WTC11 (cell line): Measurements from ENCODE around the gene RSRC1. TPM values are rescaled to one million over a fixed set of nuclear protein-coding genes. Genes with fewer than 3 reads are reported as not detected.

Experiments
- ATAC-seq: fragments of 200-7000 bp; cut with Tn5 transposase; 2 replicates; pipeline ENCODE4 v1.10.0; 2021; ENCODE audit warnings: mild to moderate bottlenecking, moderate library complexity
- CTCF ChIA-PET: fragments of 300-600 bp; sonication (Branson Sonifier 250); formaldehyde crosslinking; loops from one replicate; lab custom pipeline; 2021; ENCODE audit warnings: antibody characterized with exemption; lab: Charles Lee
- POLR2A ChIA-PET: fragments of 350-600 bp; sonication (Branson Sonifier 250); formaldehyde crosslinking; loops from one replicate; lab custom pipeline; 2021; ENCODE audit warnings: antibody characterized with exemption; lab: Charles Lee
- DNase-seq: peaks from one replicate; pipeline ENCODE4 v3.0.0; 2021; ENCODE audit warnings: low spot score
- H3K27ac Mint-ChIP-seq: 2 replicates; pipeline ENCODE4 v1.8.0; 2021; ENCODE audit warnings: mixed read lengths
- H3K27me3 Mint-ChIP-seq: 2 replicates; pipeline ENCODE4 v1.8.0; 2021; ENCODE audit warnings: low read depth, mild to moderate bottlenecking, moderate library complexity, mixed read lengths
- H3K36me3 Mint-ChIP-seq: 2 replicates; pipeline ENCODE4 v1.8.0; 2021; ENCODE audit warnings: mixed read lengths
- H3K4me1 Mint-ChIP-seq: 2 replicates; pipeline ENCODE4 v1.8.0; 2022; ENCODE audit warnings: mixed read lengths
- H3K4me3 Mint-ChIP-seq: 2 replicates; pipeline ENCODE4 v1.8.0; 2021; ENCODE audit warnings: mild to moderate bottlenecking, moderate library complexity, mixed read lengths
- H3K9me3 Mint-ChIP-seq: 2 replicates; pipeline ENCODE4 v1.8.0; 2021; ENCODE audit warnings: mixed read lengths
- AR ChIP-seq: fragments of 250-450 bp; sonication (Bioruptor Pico); IDR thresholded peaks from 2 replicates; pipeline ENCODE4 v1.9.0; 2021; ENCODE audit warnings: mild to moderate bottlenecking
- ATF6 ChIP-seq: sonication (generic); formaldehyde crosslinking; IDR thresholded peaks from 2 replicates; pipeline ENCODE4 v1.8.1; 2023; ENCODE audit warnings: mild to moderate bottlenecking, missing genetic modification reagents
- ELF4 ChIP-seq: sonication (generic); formaldehyde crosslinking; IDR thresholded peaks from 2 replicates; pipeline ENCODE4 v1.8.1; 2022; ENCODE audit warnings: low read depth, mild to moderate bottlenecking, moderate library complexity, missing genetic modification reagents
- ESRRA ChIP-seq: sonication (generic); formaldehyde crosslinking; IDR thresholded peaks from 2 replicates; pipeline ENCODE4 v1.8.1; 2022; ENCODE audit warnings: mild to moderate bottlenecking, missing genetic modification reagents, borderline replicate concordance
- FOXJ3 ChIP-seq: sonication (generic); formaldehyde crosslinking; IDR thresholded peaks from 2 replicates; pipeline ENCODE4 v1.9.0; 2021; ENCODE audit warnings: missing genetic modification reagents, mild to moderate bottlenecking, borderline replicate concordance
- GTF2I ChIP-seq: fragments of 250-450 bp; sonication (Bioruptor Pico); conservative IDR thresholded peaks from 2 replicates; pipeline ENCODE4 v1.4.0; 2021; ENCODE audit warnings: mild to moderate bottlenecking
- KAT7 ChIP-seq: sonication (generic); formaldehyde crosslinking; IDR thresholded peaks from 2 replicates; pipeline ENCODE4 v1.8.1; 2023; ENCODE audit warnings: missing genetic modification reagents, mild to moderate bottlenecking, borderline replicate concordance
- PRRX2 ChIP-seq: fragments of 250-450 bp; sonication (Bioruptor Pico); IDR thresholded peaks from 2 replicates; pipeline ENCODE4 v1.8.0; 2021; ENCODE audit warnings: mild to moderate bottlenecking
- TEAD1 ChIP-seq: sonication (generic); formaldehyde crosslinking; IDR thresholded peaks from 2 replicates; pipeline ENCODE4 v1.8.0; 2022; ENCODE audit warnings: mild to moderate bottlenecking, missing genetic modification reagents
- ZBTB21 ChIP-seq: sonication (generic); formaldehyde crosslinking; IDR thresholded peaks from 2 replicates; pipeline ENCODE4 v1.8.1; 2023; ENCODE audit warnings: mild to moderate bottlenecking, missing genetic modification reagents, borderline replicate concordance
- ZNF263 ChIP-seq: sonication (generic); formaldehyde crosslinking; IDR thresholded peaks from 2 replicates; pipeline ENCODE4 v1.8.1; 2022; ENCODE audit warnings: low read depth, mild to moderate bottlenecking, moderate library complexity, missing genetic modification reagents
- ZNF317 ChIP-seq: sonication (generic); formaldehyde crosslinking; IDR thresholded peaks from 2 replicates; pipeline ENCODE4 v1.8.1; 2023; ENCODE audit warnings: low read depth, mild to moderate bottlenecking, moderate library complexity, missing genetic modification reagents, borderline replicate concordance
- total RNA-seq: library from RNA; stranded (reverse); gene quantifications from 3 replicates; pipeline ENCODE4 v1.2.3, GENCODE V29; 2021
- TF ChIP-seq, protein P1 (sequence below): sonication (generic); formaldehyde crosslinking; conservative IDR thresholded peaks from 2 replicates; pipeline ENCODE4 v1.8.1; 2023; ENCODE audit warnings: mild to moderate bottlenecking, low read depth, missing genetic modification reagents, moderate library complexity
- TF ChIP-seq, protein P2 (sequence below): sonication (generic); formaldehyde crosslinking; IDR thresholded peaks from 2 replicates; pipeline ENCODE4 v1.8.0; 2022; ENCODE audit warnings: mild to moderate bottlenecking, missing genetic modification reagents
- TF ChIP-seq, protein P3 (sequence below): fragments of 250-450 bp; sonication (Bioruptor Pico); IDR thresholded peaks from 2 replicates; pipeline ENCODE4 v1.9.0; 2021; ENCODE audit warnings: mild to moderate bottlenecking, borderline replicate concordance
- TF ChIP-seq, protein P4 (sequence below): sonication (generic); formaldehyde crosslinking; IDR thresholded peaks from 2 replicates; pipeline ENCODE4 v1.8.0; 2023; ENCODE audit warnings: missing genetic modification reagents
- TF ChIP-seq, protein P5 (sequence below): sonication (generic); formaldehyde crosslinking; IDR thresholded peaks from 2 replicates; pipeline ENCODE4 v1.8.1; 2023; ENCODE audit warnings: mild to moderate bottlenecking, missing genetic modification reagents, borderline replicate concordance

Gene RSRC1
- total RNA-seq, 1 experiment from 2014 or later, result 21.3 TPM

DNA sequence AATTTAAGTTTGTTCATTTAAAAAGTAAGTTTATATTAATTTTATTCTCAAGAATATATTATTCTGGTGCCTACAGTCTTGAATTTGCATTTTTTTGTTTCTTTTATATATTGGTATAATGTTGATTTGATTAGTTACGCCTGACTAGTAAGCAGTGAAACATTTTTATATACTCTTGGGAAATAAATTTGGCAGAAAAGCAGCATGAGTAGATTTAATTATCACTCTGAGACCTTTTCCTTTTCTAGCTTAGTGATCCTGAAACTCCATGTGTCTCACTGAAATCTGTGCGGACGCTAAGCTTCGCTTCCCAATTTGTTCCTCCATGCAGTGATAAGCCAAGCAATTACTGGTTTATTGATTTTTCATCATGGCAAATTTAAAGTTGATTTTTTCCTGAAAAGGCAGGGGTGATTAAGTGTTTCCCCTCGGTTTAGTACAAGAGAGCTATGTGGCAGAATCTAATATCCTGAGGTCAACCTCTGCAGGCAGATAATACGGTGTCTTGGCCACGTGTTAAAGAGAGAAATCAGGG is 373.9 kb downstream of the RSRC1 start:
- DNase-seq (no peak), ATAC-seq (no peak)
- Mint-ChIP-seq H3K4me1 (peaks cover 27% of the 10 kb centered on the region), H3K27me3 (no peaks in the 10 kb centered on the region), H3K27ac (no peak overlapping the region), H3K4me3 (no peak overlapping the region), H3K36me3 (no peaks in the 10 kb centered on the region), H3K9me3 (no peaks in the 10 kb centered on the region)
- TF ChIP-seq, protein P1, sequence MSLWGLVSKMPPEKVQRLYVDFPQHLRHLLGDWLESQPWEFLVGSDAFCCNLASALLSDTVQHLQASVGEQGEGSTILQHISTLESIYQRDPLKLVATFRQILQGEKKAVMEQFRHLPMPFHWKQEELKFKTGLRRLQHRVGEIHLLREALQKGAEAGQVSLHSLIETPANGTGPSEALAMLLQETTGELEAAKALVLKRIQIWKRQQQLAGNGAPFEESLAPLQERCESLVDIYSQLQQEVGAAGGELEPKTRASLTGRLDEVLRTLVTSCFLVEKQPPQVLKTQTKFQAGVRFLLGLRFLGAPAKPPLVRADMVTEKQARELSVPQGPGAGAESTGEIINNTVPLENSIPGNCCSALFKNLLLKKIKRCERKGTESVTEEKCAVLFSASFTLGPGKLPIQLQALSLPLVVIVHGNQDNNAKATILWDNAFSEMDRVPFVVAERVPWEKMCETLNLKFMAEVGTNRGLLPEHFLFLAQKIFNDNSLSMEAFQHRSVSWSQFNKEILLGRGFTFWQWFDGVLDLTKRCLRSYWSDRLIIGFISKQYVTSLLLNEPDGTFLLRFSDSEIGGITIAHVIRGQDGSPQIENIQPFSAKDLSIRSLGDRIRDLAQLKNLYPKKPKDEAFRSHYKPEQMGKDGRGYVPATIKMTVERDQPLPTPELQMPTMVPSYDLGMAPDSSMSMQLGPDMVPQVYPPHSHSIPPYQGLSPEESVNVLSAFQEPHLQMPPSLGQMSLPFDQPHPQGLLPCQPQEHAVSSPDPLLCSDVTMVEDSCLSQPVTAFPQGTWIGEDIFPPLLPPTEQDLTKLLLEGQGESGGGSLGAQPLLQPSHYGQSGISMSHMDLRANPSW (CRISPR knock-in tag), result no peak
- no peak for TF ChIP-seq ZNF317 (CRISPR knock-in tag)
- TF ChIP-seq ZNF263 (CRISPR knock-in tag), result no peak
- TF ChIP-seq, protein P2, sequence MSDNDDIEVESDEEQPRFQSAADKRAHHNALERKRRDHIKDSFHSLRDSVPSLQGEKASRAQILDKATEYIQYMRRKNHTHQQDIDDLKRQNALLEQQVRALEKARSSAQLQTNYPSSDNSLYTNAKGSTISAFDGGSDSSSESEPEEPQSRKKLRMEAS (CRISPR knock-in tag), result no peak
- no peak for TF ChIP-seq ATF6 (CRISPR knock-in tag)
- no peak for TF ChIP-seq PRRX2 (CRISPR knock-in tag)
- TF ChIP-seq, protein P3, sequence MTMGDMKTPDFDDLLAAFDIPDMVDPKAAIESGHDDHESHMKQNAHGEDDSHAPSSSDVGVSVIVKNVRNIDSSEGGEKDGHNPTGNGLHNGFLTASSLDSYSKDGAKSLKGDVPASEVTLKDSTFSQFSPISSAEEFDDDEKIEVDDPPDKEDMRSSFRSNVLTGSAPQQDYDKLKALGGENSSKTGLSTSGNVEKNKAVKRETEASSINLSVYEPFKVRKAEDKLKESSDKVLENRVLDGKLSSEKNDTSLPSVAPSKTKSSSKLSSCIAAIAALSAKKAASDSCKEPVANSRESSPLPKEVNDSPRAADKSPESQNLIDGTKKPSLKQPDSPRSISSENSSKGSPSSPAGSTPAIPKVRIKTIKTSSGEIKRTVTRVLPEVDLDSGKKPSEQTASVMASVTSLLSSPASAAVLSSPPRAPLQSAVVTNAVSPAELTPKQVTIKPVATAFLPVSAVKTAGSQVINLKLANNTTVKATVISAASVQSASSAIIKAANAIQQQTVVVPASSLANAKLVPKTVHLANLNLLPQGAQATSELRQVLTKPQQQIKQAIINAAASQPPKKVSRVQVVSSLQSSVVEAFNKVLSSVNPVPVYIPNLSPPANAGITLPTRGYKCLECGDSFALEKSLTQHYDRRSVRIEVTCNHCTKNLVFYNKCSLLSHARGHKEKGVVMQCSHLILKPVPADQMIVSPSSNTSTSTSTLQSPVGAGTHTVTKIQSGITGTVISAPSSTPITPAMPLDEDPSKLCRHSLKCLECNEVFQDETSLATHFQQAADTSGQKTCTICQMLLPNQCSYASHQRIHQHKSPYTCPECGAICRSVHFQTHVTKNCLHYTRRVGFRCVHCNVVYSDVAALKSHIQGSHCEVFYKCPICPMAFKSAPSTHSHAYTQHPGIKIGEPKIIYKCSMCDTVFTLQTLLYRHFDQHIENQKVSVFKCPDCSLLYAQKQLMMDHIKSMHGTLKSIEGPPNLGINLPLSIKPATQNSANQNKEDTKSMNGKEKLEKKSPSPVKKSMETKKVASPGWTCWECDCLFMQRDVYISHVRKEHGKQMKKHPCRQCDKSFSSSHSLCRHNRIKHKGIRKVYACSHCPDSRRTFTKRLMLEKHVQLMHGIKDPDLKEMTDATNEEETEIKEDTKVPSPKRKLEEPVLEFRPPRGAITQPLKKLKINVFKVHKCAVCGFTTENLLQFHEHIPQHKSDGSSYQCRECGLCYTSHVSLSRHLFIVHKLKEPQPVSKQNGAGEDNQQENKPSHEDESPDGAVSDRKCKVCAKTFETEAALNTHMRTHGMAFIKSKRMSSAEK (CRISPR knock-in tag), result no peak
- TF ChIP-seq, protein P4, sequence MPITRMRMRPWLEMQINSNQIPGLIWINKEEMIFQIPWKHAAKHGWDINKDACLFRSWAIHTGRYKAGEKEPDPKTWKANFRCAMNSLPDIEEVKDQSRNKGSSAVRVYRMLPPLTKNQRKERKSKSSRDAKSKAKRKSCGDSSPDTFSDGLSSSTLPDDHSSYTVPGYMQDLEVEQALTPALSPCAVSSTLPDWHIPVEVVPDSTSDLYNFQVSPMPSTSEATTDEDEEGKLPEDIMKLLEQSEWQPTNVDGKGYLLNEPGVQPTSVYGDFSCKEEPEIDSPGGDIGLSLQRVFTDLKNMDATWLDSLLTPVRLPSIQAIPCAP (CRISPR knock-in tag), result no peak
- TF ChIP-seq, protein P5, sequence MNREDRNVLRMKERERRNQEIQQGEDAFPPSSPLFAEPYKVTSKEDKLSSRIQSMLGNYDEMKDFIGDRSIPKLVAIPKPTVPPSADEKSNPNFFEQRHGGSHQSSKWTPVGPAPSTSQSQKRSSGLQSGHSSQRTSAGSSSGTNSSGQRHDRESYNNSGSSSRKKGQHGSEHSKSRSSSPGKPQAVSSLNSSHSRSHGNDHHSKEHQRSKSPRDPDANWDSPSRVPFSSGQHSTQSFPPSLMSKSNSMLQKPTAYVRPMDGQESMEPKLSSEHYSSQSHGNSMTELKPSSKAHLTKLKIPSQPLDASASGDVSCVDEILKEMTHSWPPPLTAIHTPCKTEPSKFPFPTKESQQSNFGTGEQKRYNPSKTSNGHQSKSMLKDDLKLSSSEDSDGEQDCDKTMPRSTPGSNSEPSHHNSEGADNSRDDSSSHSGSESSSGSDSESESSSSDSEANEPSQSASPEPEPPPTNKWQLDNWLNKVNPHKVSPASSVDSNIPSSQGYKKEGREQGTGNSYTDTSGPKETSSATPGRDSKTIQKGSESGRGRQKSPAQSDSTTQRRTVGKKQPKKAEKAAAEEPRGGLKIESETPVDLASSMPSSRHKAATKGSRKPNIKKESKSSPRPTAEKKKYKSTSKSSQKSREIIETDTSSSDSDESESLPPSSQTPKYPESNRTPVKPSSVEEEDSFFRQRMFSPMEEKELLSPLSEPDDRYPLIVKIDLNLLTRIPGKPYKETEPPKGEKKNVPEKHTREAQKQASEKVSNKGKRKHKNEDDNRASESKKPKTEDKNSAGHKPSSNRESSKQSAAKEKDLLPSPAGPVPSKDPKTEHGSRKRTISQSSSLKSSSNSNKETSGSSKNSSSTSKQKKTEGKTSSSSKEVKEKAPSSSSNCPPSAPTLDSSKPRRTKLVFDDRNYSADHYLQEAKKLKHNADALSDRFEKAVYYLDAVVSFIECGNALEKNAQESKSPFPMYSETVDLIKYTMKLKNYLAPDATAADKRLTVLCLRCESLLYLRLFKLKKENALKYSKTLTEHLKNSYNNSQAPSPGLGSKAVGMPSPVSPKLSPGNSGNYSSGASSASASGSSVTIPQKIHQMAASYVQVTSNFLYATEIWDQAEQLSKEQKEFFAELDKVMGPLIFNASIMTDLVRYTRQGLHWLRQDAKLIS (CRISPR knock-in tag), result no peak
- TF ChIP-seq ELF4 (CRISPR knock-in tag), result no peak
- no peak for TF ChIP-seq AR (CRISPR knock-in tag)
- TF ChIP-seq KAT7 (CRISPR knock-in tag), result no peak
- TF ChIP-seq TEAD1 (CRISPR knock-in tag), result no peak
- TF ChIP-seq FOXJ3, result no peak
- no peak for TF ChIP-seq GTF2I (CRISPR knock-in tag)
- TF ChIP-seq ZBTB21, result no peak
- TF ChIP-seq ESRRA (CRISPR knock-in tag), result no peak
- ChIA-PET POLR2A (interaction anchor here (0.6 kb wide), 1 partner anchor 171 kb away, joined by 6 read pairs; no protein-coding TSS in a partner anchor), CTCF (no interaction called here)
